ENCODE measurements around the gene SNX8. TPM values are rescaled to one million over a fixed set of nuclear protein-coding genes. Genes with fewer than 3 reads are reported as not detected.

The SNX8 gene
- total and polyA plus RNA-seq, 4 donors: 8.7 to 20.8 (median 14.8) TPM

- no peak for DNase-seq (ENCODE audit: low spot score)
- H3K4me1 ChIP-seq (ENCODE audit: control insufficient read depth in 4 of 4, insufficient read depth in 4 of 4, low read length in 3 of 4): peaks cover 0 to 5% (median 0%) of the 10 kb centered on the region in 4 donors
- no peak overlapping the region for H3K27ac ChIP-seq (ENCODE audit: low read depth in 1 of 2, low read length in 2 of 2)
- H3K27me3 ChIP-seq (ENCODE audit: control insufficient read depth in 4 of 4, insufficient read depth in 4 of 4, low read length in 3 of 4): no peaks in the 10 kb centered on the region
- H3K36me3 ChIP-seq (ENCODE audit: control insufficient read depth in 4 of 4, insufficient read depth in 3 of 4, low read depth in 1 of 4, low read length in 3 of 4): peaks cover 0 to 16% (median 7%) of the 10 kb centered on the region in 4 donors
- WGBS: 86% methylated on average over 18 of the region's 18 CpGs
- H3K9me3 ChIP-seq (ENCODE audit: control insufficient read depth in 4 of 4, low read length in 3 of 4): no peaks in the 10 kb centered on the region
- no peak for TF ChIP-seq CTCF (IDR thresholded peaks at IDR 0.05; ENCODE audit: low read depth, low read length, missing input control)
- TF ChIP-seq HNF4A (conservative IDR thresholded peaks at IDR 0.05): no peak
- no peak for TF ChIP-seq RAD21 (IDR thresholded peaks at IDR 0.05)
- no peak for TF ChIP-seq FOXA1 (IDR thresholded peaks at IDR 0.05)
- no peak for TF ChIP-seq ATF3 (IDR thresholded peaks at IDR 0.05)
- TF ChIP-seq RXRA (IDR thresholded peaks at IDR 0.05): no peak
- no peak for TF ChIP-seq ZBTB33 (IDR thresholded peaks at IDR 0.05)
- no peak for TF ChIP-seq YY1 (IDR thresholded peaks at IDR 0.05)
- TF ChIP-seq GABPA (IDR thresholded peaks at IDR 0.05 in 1 of 2, conservative IDR thresholded peaks at IDR 0.05 in 1 of 2): no peak
- H3K9ac ChIP-seq (ENCODE audit: low read depth in 1 of 2, low read length in 2 of 2): no peak overlapping the region
- H3K4me3 ChIP-seq (ENCODE audit: low read depth in 1 of 3, low read length in 3 of 3): no peak overlapping the region
Measured at GRCh38 chr7:2276107-2276506, 38.1 kb downstream of the SNX8 start.

GRCh38 chr7:2275101-2275500, 39.1 kb downstream of the SNX8 start:
- H3K27me3 ChIP-seq (ENCODE audit: control insufficient read depth in 4 of 4, insufficient read depth in 4 of 4, low read length in 3 of 4): no peaks in the 10 kb centered on the region
- no peak overlapping the region for H3K27ac ChIP-seq (ENCODE audit: low read depth in 1 of 2, low read length in 2 of 2)
- H3K9me3 ChIP-seq (ENCODE audit: control insufficient read depth in 4 of 4, low read length in 3 of 4): no peaks in the 10 kb centered on the region
- peaks cover 0 to 16% (median 7%) of the 10 kb centered on the region in 4 donors for H3K36me3 ChIP-seq (ENCODE audit: control insufficient read depth in 4 of 4, insufficient read depth in 3 of 4, low read depth in 1 of 4, low read length in 3 of 4)
- no peak overlapping the region for H3K9ac ChIP-seq (ENCODE audit: low read depth in 1 of 2, low read length in 2 of 2)
- DNase-seq (ENCODE audit: low spot score): no peak
- TF ChIP-seq GABPA (IDR thresholded peaks at IDR 0.05 in 1 of 2, conservative IDR thresholded peaks at IDR 0.05 in 1 of 2): no peak
- no peak for TF ChIP-seq FOXA2 (IDR thresholded peaks at IDR 0.05)
- TF ChIP-seq CTCF (IDR thresholded peaks at IDR 0.05; ENCODE audit: low read depth, low read length, missing input control): no peak
- no peak for TF ChIP-seq NR2F2 (IDR thresholded peaks at IDR 0.05)
- no peak for TF ChIP-seq EGR1 (IDR thresholded peaks at IDR 0.05; ENCODE audit: low read depth in 2 of 2)
- no peak for TF ChIP-seq RAD21 (IDR thresholded peaks at IDR 0.05)
- no peak for TF ChIP-seq ATF3 (IDR thresholded peaks at IDR 0.05)
- TF ChIP-seq TAF1 (conservative IDR thresholded peaks at IDR 0.05): no peak
- no peak for TF ChIP-seq JUND (IDR thresholded peaks at IDR 0.05)
- TF ChIP-seq HNF4G (IDR thresholded peaks at IDR 0.05): no peak
- TF ChIP-seq HNF4A (conservative IDR thresholded peaks at IDR 0.05): no peak
- no peak for TF ChIP-seq ZBTB33 (IDR thresholded peaks at IDR 0.05)
- TF ChIP-seq SP1 (IDR thresholded peaks at IDR 0.05): no peak
- no peak for TF ChIP-seq YY1 (IDR thresholded peaks at IDR 0.05)
- no peak for TF ChIP-seq MAX (IDR thresholded peaks at IDR 0.05)
- H3K4me3 ChIP-seq (ENCODE audit: low read depth in 1 of 3, low read length in 3 of 3): no peak overlapping the region
- 89% methylated on average over 18 of the region's 18 CpGs for WGBS
- H3K4me1 ChIP-seq (ENCODE audit: control insufficient read depth in 4 of 4, insufficient read depth in 4 of 4, low read length in 3 of 4): peaks cover 0 to 4% (median 0%) of the 10 kb centered on the region in 4 donors

All from liver (tissue), 9 donors.